ENCODE results near the gene MARS1.

DNA sequence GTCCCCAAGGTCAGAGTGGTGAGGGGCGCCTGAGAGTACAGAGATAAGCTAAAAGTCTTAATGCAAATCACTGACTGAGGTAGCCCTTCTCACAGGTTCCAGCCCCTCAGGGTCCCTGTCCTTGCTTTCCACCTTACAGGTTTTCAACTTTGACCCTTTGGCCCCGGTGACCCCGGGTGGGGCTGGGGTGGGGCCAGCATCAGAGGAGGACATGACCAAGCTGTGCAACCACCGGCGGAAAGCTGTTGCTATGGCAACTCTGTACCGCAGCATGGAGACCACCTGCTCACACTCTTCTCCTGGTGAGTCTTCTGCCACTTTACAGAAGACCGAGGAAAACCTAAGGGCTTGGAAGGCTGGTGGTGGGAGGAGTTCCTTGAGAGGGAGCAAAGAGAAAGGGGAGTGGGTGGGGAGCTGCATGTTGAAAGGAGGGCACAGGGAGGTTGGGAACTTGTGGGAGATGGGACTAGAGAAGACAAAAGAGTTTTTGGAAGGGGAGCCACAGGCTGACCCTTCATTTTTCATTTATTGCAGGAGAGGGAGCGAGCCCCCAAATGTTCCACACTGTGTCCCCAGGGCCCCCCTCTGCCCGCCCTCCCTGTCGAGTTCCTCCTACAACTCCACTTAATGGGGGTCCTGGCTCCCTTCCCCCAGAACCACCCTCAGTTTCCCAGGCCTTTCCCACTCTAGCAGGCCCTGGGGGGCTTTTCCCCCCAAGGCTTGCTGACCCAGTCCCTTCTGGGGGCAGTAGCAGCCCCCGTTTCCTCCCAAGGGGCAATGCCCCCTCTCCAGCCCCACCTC lies 37.1 kb downstream of the MARS1 start:
- TF ChIP-seq, protein P1, sequence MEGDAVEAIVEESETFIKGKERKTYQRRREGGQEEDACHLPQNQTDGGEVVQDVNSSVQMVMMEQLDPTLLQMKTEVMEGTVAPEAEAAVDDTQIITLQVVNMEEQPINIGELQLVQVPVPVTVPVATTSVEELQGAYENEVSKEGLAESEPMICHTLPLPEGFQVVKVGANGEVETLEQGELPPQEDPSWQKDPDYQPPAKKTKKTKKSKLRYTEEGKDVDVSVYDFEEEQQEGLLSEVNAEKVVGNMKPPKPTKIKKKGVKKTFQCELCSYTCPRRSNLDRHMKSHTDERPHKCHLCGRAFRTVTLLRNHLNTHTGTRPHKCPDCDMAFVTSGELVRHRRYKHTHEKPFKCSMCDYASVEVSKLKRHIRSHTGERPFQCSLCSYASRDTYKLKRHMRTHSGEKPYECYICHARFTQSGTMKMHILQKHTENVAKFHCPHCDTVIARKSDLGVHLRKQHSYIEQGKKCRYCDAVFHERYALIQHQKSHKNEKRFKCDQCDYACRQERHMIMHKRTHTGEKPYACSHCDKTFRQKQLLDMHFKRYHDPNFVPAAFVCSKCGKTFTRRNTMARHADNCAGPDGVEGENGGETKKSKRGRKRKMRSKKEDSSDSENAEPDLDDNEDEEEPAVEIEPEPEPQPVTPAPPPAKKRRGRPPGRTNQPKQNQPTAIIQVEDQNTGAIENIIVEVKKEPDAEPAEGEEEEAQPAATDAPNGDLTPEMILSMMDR (IDR thresholded peaks at IDR 0.05; ENCODE audit: poor library complexity), result no peak
- no peak for TF ChIP-seq EZH2 (IDR thresholded peaks at IDR 0.05; ENCODE audit: borderline replicate concordance)

Measured in hepatocyte (in vitro differentiated cells).